GM21528 (cell line): ENCODE measurements around the gene FGA.
"Not testable (repeated sequence)": the region's sequence is repeated elsewhere in the genome, so short reads cannot be mapped to it uniquely, and the experiment has no call there.

Experiments
- ATAC-seq: cut with Tn5 transposase; IDR thresholded peaks from one replicate; pipeline ENCODE4 v1.9.1; 2021; ENCODE audit warnings: mild to moderate bottlenecking, moderate library complexity; ENCODE audit not compliant: unreplicated experiment, low FRiP score

Gene FGA

DNA sequence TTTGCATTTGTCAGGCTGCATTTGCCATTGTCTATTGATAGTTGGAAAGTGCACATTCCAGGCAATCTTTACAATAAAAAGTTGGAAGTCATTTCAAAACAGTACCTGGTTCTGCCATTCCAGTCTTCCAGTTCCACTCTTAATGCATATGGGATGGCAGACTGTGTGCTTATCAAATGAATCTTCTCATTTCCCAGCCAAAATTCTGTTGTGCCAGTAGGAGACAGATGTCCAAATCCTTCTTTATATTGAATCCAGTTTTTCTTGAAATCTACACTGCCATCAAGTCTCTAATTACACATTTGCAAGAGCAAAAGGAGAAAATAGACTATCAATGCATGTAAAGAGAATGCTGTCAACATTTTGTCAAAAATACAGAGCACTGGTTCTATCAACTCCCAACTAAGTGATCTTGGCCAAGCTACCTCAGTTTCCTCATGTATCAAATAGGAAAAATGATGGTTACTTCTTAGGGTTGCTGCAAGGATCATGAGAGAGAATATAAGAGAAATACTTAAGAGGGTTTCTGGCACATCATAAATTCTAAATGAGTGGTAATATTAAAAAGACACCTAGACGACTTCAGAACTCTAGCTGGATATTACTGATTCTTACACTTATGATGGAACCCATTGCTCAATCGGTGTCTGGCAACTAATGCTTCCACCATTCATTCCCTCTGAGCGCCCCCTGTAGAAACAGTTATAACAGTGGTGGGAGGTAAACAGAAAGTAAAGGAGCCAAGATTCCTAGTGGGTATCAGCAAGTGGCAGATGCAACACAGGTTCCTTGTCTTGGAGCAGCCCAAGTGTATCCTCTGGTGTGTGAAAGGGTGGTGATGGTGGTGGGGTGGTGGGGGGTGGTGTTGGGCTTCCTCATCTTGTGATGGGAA is 18.1 kb upstream of the FGA start:
- no peak for ATAC-seq

DNA sequence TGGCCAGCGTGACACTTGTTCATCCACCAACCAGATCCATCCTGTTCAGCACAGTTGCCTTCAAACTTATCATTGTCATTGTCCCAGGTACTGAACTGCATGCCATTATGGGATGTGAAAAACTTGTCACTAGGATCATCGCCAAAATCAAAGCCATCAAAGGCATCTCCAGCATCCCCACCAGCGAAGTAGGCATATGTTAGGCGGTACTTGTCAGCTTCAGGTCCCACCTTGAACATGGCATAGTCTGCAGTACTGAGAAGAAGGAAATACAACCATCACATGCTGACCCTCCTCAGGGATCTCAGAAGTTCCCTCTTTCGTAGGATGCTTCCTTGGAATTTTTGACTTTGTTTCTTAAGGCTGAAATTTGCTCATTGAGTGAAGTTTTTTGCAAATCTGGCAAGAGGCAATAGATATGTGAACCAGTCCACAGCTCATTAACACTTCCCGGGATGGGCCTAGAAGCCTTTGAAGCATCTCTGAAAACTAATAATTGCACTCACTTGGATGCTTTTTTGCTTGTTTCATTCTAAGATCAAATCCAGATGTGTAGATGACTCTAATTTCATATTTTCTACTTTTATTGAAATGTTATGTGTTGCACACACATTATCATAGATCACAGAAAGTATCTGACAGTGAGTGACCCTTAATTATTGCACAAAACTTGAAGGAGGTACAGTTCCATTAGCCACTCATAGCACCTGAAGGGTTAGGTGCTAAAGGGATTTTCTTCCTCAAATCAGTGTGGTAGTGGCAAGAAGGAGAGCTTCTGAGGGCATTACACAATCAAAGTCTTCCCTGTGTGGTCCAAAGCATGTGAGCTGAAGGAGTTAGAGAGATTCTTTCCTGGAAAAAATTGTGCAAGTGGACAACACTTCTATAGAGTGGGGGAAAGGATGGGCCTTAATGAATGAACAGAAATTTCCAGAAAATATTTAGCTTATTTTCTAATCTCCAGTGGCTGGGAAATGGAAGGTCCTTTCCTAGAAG is 16.5 kb upstream of the FGA start:
- no peak for ATAC-seq

DNA sequence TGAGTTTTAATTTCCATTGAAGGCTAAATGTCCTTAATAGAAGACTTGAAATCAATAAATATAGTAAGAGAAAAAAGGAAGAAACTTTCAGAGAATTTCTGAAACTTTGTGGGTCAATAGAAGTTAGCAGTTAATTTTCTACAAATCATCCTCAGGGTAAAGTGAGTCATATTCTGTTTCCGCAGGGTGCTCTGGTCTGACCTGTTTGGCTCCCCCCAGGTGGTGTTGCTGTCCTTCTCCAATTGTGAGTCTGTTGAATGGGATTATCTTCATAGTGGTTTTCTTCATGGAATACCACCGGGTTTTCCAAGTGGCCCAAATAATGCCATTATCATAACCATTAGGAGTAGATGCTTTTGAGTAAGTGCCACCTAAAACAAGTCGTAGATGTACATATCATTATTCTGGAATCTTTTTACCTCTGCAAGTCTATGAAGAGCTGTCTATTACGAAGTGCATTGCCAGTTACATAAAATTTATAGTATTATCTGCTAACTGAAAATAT is 14.2 kb upstream of the FGA start:
- no peak for ATAC-seq

DNA sequence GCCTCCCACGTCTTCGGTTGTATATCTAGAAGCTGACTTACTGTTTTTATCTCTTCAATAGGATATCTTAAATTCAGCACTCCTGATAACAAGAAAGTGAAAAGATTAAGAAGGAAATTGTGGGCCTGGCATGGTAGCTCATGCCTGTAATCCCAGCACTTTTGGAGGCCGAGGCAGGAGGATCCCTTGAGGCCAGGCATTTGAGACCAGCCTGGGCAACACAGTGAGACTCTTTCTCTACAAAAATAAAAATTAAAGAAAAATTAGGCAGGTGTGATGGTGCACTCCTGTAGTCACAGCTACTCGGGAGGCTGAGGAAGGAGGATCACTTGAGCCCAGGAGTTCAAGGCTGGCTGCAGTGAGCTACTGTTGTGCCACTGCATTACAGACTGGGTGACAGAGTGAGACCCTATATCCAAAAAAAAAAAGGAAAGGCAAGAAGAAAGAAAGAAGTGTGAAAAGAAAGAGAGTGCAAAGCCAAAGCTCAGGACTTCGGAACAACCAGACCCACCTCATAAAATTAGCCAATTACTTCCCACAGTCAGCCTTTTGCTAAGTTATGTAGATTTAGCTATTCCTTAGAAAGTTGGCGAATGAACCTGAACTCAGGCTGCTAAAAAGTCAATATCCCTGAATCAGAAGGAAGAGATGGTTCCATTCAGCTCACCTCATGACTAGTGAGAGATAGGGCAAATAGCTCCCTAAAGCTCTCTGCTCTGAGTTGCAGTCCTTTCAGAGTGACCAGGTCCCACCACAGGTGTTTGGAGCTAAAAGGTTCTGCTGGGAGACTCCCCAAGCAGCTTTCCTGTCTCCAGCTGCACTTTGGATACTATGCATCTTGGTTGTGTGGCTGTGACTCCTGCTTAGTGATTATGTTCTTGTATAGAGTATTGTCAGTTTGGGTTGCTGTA is 12.7 kb upstream of the FGA start:
- no peak for ATAC-seq

DNA sequence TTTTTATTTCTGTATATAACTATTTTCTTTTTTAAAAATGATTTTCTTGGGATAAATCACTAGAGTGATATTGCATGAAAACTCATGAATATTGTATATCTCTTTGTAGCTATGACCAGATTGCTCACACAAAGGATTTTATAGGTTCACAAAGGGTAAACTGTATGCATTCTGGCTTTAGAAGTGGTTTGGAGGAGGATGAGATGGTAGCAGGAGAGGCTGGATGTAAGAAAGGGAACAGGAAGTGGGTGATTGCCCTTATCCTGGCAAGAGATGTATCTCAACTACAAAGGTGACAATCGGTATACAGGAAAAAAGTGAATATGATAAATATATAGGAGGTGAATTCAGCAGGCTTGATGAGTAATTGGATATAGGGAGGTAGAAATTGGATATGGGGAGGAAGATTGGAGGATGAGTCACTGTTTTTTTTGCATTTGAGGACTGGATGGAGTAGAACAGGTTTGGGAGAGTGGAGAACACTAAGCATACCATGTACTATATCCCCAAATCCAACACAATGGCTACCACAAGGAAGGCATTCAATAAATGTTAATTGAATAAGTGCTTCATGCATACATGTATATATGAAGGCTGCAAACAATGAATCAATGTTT is 12.0 kb upstream of the FGA start:
- ATAC-seq = no peak

DNA sequence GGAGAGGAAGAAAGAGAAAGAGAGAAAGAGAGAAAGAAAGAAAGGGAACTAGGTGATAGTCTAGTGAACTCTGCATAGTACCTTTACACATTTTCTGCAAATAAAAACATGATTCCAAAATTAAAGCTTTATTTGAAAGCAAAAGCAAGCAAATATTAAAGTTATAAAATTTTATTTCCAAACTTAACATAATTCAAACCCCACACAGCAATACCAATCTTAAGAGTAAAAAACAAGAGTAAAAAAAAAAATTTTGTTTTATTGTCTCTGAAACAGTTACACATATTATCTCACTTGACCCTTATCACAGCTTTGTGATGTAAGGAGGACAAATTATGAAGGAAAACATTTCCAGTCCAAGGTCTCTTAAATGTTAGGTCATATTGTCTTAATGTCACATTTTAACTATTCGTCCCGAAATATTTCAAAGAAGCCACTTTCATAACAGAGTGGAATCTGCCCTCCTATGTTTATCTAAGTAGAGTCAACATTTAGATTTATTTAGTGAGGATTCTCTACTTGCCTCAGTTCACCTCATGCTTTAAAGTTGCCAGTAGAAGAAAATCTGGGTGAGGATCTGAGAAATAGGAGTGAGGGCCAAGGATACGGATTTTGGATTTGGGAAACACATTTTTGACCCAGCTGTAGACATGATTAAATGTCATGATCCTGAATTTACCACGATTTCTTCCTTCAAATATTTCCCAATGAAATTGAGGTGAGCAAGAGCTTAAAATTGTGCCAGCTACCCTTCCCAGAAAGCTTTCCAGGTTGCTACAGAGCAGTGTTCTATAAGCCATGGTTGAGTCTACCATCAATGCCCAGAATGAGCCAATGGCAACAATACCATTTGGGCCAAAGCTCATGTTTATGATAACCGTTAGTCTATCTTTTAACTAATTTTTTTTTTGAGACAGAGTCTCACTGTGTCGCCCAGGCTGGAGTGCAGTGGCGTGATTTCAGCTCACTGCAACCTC is 7.5 kb upstream of the FGA start:
- ATAC-seq = no peak

DNA sequence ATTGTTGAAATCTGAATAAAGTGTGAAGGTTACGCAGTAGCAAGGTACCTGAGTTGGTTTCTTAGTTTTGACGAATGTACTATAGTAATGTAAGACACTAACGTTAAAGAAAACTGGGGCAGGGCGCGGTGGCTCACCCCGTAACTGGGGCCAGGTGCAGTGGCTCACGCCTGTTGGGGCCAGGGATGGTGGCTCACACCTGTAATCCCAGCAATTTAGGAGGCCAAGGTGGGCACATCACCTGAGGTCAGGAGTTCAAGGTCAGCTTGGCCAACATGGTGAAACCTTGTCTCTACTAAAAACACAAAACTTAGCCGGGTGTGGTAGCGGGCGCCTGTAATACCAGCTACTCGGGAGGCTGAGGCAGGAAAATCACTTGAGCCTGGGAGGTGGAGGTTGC is 6.7 kb upstream of the FGA start:
- not testable (repeated sequence) for ATAC-seq

DNA sequence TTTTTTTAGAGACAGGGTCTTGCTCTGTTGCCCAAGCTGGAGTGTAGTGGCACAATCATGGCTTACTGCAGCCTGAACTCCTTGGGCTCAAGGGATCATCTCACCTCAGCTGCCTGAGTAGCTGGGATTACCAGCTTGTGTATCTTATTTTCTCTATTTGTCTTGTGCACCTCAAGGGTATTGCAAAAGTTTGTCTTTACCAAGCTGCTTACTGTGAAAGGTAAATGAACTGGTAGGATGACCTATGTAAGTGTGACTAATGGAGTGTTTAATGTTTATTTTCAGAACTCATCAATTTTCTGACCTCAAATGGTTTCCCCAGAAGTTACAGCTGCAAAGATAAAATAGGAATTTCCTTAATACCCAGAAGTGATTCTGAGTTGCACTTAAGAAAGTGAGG is 5.3 kb upstream of the FGA start:
- ATAC-seq = no peak

DNA sequence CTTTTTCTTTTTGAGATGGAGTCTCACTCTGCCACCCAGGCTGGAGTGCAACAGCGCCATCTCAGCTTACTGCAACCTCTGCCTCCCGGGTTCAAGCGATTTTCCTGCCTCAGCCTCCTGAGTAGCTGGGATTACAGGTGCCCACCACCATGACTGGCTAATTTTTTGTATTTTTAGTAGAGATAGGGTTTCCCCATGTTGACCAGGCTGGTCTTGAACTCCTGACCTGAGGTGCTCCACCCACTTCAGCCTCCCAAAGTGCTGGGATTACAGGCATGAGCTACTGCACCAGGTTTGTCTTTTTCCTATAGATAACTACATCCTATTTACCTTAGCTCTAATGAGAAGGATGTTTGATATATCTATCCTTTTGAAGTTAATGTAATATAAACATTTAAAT is 3.8 kb upstream of the FGA start:
- not testable (repeated sequence) for ATAC-seq

DNA sequence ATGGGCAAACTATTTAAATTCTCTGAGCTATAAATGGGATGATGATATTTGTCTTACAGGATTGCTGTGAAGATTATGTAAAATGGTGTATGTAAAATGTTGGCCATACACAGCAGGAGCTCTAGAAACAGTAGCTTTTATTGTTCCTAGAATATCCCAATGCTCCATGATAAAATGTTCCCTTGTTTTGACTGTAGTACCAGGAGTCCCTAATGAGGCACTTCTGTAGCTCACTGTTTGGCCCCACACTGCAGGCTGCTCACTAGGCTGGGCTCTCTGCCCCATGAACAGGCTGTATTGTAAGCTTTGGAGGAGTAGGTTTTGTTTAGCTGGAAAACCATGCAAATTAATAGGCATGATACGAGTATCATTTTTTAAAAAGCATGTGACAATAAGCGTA is 3.3 kb upstream of the FGA start:
- no peak for ATAC-seq

DNA sequence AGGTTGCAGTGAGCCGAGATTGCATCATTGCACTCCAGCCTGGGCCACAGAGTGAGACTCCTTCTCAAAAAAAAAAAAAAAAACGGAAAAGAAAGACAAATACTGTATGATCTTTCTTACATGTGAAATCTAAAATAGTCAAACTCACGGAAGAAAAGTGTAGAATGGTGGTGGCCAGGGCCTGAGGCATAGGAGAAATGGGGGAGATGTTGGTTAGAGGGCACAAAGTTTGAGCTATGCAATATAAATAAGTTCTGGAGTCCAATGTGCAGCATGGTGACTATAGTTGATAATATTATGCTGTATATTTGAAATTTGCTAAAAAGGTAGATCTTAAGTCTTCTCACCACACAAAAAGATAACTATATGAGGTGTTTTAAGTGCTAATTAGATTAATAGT is 1.3 kb upstream of the FGA start:
- no peak for ATAC-seq

DNA sequence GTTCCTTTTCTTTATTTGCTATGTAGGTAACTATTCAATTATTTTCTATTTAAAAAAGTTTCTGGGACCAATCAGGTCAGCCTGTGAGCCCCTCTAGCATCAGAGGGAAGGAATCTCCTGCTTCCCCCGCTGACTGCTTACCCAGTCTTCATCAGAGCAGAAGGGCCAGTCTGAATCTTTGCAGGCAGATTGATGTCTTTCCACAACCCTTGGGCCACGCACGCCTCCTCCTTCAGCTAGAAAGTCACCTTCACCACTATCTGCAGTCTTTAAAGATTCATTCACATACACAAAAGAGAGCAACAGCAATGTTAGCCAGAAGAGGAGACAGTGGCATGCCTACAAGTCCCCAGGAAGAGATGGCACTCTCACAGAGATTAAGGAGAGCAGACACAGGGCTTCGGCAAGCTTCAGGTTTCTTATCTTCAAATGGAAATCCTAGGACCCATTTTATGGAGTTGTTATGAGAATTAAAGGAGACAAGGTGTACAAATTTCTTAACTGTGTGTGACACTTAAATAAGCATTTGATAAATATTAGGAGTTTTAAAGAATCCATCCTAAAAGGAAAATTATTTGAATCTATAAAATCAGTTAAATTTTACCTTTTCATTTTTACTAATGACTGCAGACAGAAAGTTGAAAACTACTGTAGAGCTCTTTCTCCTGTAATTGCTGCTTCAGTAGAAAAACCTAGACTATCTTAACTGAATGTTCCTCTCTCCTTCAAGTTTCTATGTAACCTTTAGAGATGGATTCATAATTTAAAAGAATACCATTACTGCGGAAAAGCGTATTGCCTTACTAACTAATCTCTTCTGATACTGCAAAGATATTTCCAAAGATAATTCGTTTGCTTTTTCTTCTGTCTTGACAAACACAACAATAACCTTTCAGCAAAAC is 995 bp downstream of the FGA start:
- ATAC-seq = no peak

DNA sequence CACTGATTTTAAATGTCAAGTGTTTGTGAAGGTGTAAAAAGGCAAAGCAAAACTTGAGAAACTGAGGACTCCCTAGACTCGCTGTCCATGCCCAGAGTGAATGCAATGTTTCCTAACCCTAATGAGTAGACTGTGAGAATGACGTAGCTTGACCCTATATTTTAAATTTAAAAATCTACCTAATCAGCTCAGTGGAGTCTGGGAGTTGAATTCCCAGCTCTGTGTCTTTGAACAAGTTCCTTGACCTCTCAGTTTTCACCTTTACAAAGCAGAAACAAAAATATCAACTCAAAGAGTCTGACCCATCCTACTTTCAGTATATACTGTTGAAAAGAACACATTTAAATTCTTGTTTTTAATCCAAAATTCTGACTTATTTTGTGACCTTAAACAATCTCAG is 2.3 kb downstream of the FGA start:
- ATAC-seq = no peak

DNA sequence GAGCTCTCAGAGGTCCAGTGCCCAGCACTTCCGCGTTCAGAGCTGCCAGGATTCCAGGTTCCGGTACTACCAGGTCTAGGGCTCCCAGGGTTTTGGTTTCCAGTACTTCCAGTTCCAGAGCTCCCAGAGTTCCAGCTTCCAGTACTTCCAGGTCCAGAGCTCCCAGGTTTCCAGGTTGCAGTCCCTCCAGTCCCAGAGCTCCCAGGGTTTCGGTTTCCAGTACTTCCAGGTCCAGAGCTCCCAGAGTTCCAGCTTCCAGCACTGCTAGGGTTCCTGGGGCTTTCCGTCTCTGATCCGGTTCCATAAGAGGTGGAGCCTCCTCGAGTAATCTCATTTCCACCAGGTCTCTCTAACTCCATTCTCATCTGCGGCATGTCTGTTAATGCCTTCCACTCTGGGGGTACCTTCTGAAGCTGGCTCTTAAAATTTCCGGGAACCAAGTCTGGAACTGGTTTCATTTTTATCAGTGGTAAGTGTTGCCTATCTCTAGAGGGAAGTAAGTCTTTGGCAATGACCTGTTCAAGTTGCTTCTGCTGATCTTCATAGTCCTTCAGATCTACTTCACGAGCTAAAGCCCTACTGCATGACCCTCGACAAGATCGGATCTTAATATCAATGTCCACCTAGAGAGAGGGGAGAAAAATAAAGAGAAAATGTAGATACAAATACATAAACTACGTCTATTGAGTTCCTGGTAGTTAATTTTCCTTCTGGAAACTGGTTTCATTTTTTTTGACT is 4.1 kb downstream of the FGA start:
- no peak for ATAC-seq

DNA sequence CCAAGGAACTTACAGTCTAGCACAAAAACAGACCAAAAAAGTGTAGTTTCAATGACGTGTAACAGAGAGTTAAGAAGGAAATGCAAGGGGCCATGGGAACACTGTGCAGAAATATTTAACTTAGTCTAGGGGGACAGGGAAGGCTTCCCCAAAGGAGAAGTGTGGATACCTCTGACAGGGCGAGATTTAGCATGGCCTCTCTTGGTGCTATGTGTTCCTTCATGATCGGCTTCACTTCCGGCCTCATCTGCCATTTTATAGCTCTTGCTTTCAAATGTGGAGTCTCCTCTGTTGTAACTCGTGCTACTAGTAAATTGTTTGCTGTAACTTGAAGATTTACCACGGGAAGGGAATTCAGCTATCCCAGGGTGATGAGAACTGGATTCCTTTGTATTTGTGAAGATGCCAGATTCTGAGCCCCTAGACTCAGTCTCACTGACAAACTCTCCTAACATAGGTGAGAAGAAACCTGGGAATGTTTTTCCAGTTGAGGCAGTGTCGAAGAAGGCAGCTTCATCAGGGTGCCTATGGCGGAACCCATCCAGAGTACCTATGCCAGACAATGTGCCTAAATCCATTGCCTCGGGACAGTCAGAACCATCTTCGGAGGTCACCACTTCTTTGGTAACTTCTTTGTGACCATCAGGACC is 5.0 kb downstream of the FGA start:
- no peak for ATAC-seq

DNA sequence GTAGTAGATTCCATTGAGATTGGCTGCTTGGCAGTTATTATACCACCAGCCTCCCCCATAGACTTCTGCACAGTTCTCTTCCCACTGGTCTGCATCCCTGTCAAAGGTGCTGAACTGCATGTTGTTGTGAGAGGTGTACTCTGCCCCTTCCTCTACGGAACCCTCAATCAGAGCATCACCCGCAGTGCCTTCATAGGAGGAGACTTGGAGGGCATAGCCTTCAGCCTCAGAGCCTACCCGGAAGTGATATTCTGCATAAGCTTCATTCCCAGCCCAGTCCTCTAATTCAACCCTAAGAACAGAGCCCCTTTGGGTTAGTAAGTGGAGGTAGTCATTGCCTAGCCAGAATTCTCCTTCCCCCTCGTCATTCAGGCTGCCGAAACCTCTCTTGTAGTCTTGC is 6.3 kb downstream of the FGA start:
- no peak for ATAC-seq
